Measurements from ENCODE around the gene FCGR3B.
"Not testable (repeated sequence)": the region's sequence is repeated elsewhere in the genome, so short reads cannot be mapped to it uniquely, and the experiment has no call there.

DNA sequence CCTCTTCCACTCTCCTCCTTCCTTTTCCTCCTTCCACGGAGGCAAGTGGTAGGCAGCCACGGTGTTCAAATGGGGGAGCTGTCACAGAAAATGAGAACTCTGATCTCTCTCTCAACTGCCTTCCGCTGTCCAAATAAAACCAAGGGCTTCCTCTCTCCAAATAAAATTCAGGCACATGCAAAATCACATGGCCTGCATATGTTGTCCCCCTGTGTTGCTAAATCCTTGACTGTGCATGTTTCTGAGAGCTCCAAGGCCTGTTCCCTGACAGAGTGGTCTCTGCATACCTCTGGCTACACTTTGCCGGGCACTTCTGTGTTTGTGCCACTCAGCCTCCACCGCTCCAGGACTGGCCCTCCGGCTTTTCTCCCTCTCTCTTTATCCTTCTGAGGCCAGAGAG lies 42.4 kb downstream of the FCGR3B start:
- TF ChIP-seq, protein P1, sequence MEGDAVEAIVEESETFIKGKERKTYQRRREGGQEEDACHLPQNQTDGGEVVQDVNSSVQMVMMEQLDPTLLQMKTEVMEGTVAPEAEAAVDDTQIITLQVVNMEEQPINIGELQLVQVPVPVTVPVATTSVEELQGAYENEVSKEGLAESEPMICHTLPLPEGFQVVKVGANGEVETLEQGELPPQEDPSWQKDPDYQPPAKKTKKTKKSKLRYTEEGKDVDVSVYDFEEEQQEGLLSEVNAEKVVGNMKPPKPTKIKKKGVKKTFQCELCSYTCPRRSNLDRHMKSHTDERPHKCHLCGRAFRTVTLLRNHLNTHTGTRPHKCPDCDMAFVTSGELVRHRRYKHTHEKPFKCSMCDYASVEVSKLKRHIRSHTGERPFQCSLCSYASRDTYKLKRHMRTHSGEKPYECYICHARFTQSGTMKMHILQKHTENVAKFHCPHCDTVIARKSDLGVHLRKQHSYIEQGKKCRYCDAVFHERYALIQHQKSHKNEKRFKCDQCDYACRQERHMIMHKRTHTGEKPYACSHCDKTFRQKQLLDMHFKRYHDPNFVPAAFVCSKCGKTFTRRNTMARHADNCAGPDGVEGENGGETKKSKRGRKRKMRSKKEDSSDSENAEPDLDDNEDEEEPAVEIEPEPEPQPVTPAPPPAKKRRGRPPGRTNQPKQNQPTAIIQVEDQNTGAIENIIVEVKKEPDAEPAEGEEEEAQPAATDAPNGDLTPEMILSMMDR (tag by site-specific recombination; IDR thresholded peaks at IDR 0.05): not testable (repeated sequence)
- TF ChIP-seq ZNF707 (tag by site-specific recombination; IDR thresholded peaks at IDR 0.05); ZFP3 (tag by site-specific recombination; IDR thresholded peaks at IDR 0.05; ENCODE audit: low read depth); BCL11A (tag by site-specific recombination; IDR thresholded peaks at IDR 0.05; ENCODE audit: low read depth); ZNF274 (IDR thresholded peaks at IDR 0.05; ENCODE audit: low read length); ZNF274 (tag by site-specific recombination; IDR thresholded peaks at IDR 0.05; ENCODE audit: borderline replicate concordance); ZBTB21 (tag by site-specific recombination; IDR thresholded peaks at IDR 0.05); ZFP41 (tag by site-specific recombination; IDR thresholded peaks at IDR 0.05; ENCODE audit: borderline replicate concordance); ZNF292 (tag by site-specific recombination; IDR thresholded peaks at IDR 0.05; ENCODE audit: borderline replicate concordance, low read depth); ZNF302 (tag by site-specific recombination; IDR thresholded peaks at IDR 0.05; ENCODE audit: low read depth); GLI4 (tag by site-specific recombination; IDR thresholded peaks at IDR 0.05); ZNF146 (tag by site-specific recombination; IDR thresholded peaks at IDR 0.05): not testable (repeated sequence)
- TF ChIP-seq, protein P2, sequence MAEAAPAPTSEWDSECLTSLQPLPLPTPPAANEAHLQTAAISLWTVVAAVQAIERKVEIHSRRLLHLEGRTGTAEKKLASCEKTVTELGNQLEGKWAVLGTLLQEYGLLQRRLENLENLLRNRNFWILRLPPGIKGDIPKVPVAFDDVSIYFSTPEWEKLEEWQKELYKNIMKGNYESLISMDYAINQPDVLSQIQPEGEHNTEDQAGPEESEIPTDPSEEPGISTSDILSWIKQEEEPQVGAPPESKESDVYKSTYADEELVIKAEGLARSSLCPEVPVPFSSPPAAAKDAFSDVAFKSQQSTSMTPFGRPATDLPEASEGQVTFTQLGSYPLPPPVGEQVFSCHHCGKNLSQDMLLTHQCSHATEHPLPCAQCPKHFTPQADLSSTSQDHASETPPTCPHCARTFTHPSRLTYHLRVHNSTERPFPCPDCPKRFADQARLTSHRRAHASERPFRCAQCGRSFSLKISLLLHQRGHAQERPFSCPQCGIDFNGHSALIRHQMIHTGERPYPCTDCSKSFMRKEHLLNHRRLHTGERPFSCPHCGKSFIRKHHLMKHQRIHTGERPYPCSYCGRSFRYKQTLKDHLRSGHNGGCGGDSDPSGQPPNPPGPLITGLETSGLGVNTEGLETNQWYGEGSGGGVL (tag by site-specific recombination; IDR thresholded peaks at IDR 0.05): not testable (repeated sequence)
- TF ChIP-seq, protein P3, sequence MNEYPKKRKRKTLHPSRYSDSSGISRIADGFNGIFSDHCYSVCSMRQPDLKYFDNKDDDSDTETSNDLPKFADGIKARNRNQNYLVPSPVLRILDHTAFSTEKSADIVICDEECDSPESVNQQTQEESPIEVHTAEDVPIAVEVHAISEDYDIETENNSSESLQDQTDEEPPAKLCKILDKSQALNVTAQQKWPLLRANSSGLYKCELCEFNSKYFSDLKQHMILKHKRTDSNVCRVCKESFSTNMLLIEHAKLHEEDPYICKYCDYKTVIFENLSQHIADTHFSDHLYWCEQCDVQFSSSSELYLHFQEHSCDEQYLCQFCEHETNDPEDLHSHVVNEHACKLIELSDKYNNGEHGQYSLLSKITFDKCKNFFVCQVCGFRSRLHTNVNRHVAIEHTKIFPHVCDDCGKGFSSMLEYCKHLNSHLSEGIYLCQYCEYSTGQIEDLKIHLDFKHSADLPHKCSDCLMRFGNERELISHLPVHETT (tag by site-specific recombination; IDR thresholded peaks at IDR 0.05): not testable (repeated sequence)
- TF ChIP-seq, protein P4, sequence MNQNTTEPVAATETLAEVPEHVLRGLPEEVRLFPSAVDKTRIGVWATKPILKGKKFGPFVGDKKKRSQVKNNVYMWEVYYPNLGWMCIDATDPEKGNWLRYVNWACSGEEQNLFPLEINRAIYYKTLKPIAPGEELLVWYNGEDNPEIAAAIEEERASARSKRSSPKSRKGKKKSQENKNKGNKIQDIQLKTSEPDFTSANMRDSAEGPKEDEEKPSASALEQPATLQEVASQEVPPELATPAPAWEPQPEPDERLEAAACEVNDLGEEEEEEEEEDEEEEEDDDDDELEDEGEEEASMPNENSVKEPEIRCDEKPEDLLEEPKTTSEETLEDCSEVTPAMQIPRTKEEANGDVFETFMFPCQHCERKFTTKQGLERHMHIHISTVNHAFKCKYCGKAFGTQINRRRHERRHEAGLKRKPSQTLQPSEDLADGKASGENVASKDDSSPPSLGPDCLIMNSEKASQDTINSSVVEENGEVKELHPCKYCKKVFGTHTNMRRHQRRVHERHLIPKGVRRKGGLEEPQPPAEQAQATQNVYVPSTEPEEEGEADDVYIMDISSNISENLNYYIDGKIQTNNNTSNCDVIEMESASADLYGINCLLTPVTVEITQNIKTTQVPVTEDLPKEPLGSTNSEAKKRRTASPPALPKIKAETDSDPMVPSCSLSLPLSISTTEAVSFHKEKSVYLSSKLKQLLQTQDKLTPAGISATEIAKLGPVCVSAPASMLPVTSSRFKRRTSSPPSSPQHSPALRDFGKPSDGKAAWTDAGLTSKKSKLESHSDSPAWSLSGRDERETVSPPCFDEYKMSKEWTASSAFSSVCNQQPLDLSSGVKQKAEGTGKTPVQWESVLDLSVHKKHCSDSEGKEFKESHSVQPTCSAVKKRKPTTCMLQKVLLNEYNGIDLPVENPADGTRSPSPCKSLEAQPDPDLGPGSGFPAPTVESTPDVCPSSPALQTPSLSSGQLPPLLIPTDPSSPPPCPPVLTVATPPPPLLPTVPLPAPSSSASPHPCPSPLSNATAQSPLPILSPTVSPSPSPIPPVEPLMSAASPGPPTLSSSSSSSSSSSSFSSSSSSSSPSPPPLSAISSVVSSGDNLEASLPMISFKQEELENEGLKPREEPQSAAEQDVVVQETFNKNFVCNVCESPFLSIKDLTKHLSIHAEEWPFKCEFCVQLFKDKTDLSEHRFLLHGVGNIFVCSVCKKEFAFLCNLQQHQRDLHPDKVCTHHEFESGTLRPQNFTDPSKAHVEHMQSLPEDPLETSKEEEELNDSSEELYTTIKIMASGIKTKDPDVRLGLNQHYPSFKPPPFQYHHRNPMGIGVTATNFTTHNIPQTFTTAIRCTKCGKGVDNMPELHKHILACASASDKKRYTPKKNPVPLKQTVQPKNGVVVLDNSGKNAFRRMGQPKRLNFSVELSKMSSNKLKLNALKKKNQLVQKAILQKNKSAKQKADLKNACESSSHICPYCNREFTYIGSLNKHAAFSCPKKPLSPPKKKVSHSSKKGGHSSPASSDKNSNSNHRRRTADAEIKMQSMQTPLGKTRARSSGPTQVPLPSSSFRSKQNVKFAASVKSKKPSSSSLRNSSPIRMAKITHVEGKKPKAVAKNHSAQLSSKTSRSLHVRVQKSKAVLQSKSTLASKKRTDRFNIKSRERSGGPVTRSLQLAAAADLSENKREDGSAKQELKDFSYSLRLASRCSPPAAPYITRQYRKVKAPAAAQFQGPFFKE (tag by site-specific recombination; IDR thresholded peaks at IDR 0.05; ENCODE audit: borderline replicate concordance): not testable (repeated sequence)
